HG03432 (cell line): Measurements from ENCODE around the gene SLC17A3.

Source experiments
- ATAC-seq: cut with Tn5 transposase; IDR thresholded peaks from one replicate; pipeline ENCODE4 v1.9.1; 2021; ENCODE audit warnings: mild to moderate bottlenecking, moderate library complexity; ENCODE audit not compliant: unreplicated experiment

SLC17A3 gene

GRCh38 chr6:25874118-25874517 lies at the start of gene SLC17A3:
Gene SLC17A3 (minus strand): TSS chr6:25874243. CDS start chr6:25868387, 5,856 bp downstream.
- no peak for ATAC-seq

- ATAC-seq: no peak
Measured at GRCh38 chr6:25922301-25922700, 48.3 kb upstream of the SLC17A3 start.

GRCh38 chr6:25921525-25922203 lies 47.6 kb upstream of the SLC17A3 start:
- no peak for ATAC-seq

- ATAC-seq: no peak
Measured at GRCh38 chr6:25919657-25920056, 45.6 kb upstream of the SLC17A3 start.

- no peak for ATAC-seq
Measured at GRCh38 chr6:25918083-25918683, 44.1 kb upstream of the SLC17A3 start.

GRCh38 chr6:25916789-25917490 lies 42.9 kb upstream of the SLC17A3 start:
- ATAC-seq: no peak

GRCh38 chr6:25916330-25916729 lies 42.3 kb upstream of the SLC17A3 start:
- ATAC-seq: no peak

- ATAC-seq: no peak
Measured at GRCh38 chr6:25913741-25914140, 39.7 kb upstream of the SLC17A3 start.

- ATAC-seq: no peak
Measured at GRCh38 chr6:25911351-25911750, 37.3 kb upstream of the SLC17A3 start.

- ATAC-seq: no peak
Measured at GRCh38 chr6:25907475-25908014, 33.5 kb upstream of the SLC17A3 start.

- no peak for ATAC-seq
Measured at GRCh38 chr6:25903467-25904099, 29.5 kb upstream of the SLC17A3 start.

- no peak for ATAC-seq
Measured at GRCh38 chr6:25902071-25902470, 28.0 kb upstream of the SLC17A3 start.

- ATAC-seq: no peak
Measured at GRCh38 chr6:25900843-25901242, 26.8 kb upstream of the SLC17A3 start.

GRCh38 chr6:25899580-25900408 lies 25.8 kb upstream of the SLC17A3 start:
- no peak for ATAC-seq

- no peak for ATAC-seq
Measured at GRCh38 chr6:25899123-25899522, 25.1 kb upstream of the SLC17A3 start.

GRCh38 chr6:25898289-25898977 lies 24.4 kb upstream of the SLC17A3 start:
- no peak for ATAC-seq

- no peak for ATAC-seq
Measured at GRCh38 chr6:25896252-25896651, 22.2 kb upstream of the SLC17A3 start.

- ATAC-seq: no peak
Measured at GRCh38 chr6:25895771-25896170, 21.7 kb upstream of the SLC17A3 start.

GRCh38 chr6:25893778-25894177 lies 19.7 kb upstream of the SLC17A3 start:
- ATAC-seq: no peak

- ATAC-seq: no peak
Measured at GRCh38 chr6:25892877-25893276, 18.8 kb upstream of the SLC17A3 start.
